Neural progenitor cell (in vitro differentiated cells): ENCODE measurements around the gene MBNL2. TPM values are rescaled to one million over a fixed set of nuclear protein-coding genes. Genes with fewer than 3 reads are reported as not detected.

Experiments
- DNase-seq: peaks from one replicate; pipeline ENCODE4 v3.0.0-alpha.2; 2016; ENCODE audit warnings: low spot score
- H2AFZ ChIP-seq: fragments of 200-600 bp; sonication (generic); replicated peaks from 2 replicates; pipeline ENCODE4 v1.6.1; 2016; ENCODE audit warnings: antibody characterized with exemption
- H3F3A ChIP-seq: fragments of 200-600 bp; sonication (generic); 2 replicates; pipeline ENCODE4 v1.6.1; 2016; ENCODE audit warnings: antibody characterized with exemption, low read depth
- H3K27ac ChIP-seq: fragments of 200-600 bp; sonication (generic); 2 replicates; pipeline ENCODE4 v1.5.1; 2016; ENCODE audit warnings: mild to moderate bottlenecking
- H3K27me3 ChIP-seq: fragments of 200-600 bp; sonication (generic); 2 replicates; pipeline ENCODE4 v1.6.1; 2016; ENCODE audit warnings: mild to moderate bottlenecking, moderate library complexity
- H3K36me3 ChIP-seq: fragments of 200-600 bp; sonication (generic); 2 replicates; pipeline ENCODE4 v1.5.1; 2016
- H3K4me1 ChIP-seq: fragments of 200-600 bp; sonication (generic); 2 replicates; pipeline ENCODE4 v1.6.1; 2016; ENCODE audit warnings: mixed run types
- H3K4me2 ChIP-seq: fragments of 200-600 bp; sonication (generic); 2 replicates; pipeline ENCODE4 v1.6.1; 2016
- H3K4me3 ChIP-seq: fragments of 200-600 bp; sonication (generic); 2 replicates; pipeline ENCODE4 v1.5.1; 2016
- H3K79me2 ChIP-seq: fragments of 200-600 bp; sonication (generic); 2 replicates; pipeline ENCODE4 v1.6.1; 2016; ENCODE audit warnings: low read depth
- H3K9ac ChIP-seq: fragments of 200-600 bp; sonication (generic); 2 replicates; pipeline ENCODE4 v1.6.1; 2016
- H3K9me3 ChIP-seq: fragments of 200-600 bp; sonication (generic); 2 replicates; pipeline ENCODE4 v1.5.1; 2016; ENCODE audit warnings: low read depth
- H4K20me1 ChIP-seq: fragments of 200-600 bp; sonication (generic); 2 replicates; pipeline ENCODE4 v1.6.1; 2016; ENCODE audit warnings: low read depth
- H3K27ac Mint-ChIP-seq: 3 replicates; pipeline ENCODE4 v1.8.0; 2021; ENCODE audit warnings: mixed read lengths
- H3K27me3 Mint-ChIP-seq: 2 replicates; pipeline ENCODE4 v1.8.0; 2022; ENCODE audit warnings: low read depth, mild to moderate bottlenecking, inconsistent platforms, moderate library complexity, mixed read lengths; ENCODE audit not compliant: insufficient read depth
- H3K36me3 Mint-ChIP-seq: 3 replicates; pipeline ENCODE4 v1.8.0; 2021; ENCODE audit warnings: mixed read lengths
- H3K4me1 Mint-ChIP-seq: 3 replicates; pipeline ENCODE4 v1.8.0; 2021; ENCODE audit warnings: mixed read lengths
- H3K4me3 Mint-ChIP-seq: 3 replicates; pipeline ENCODE4 v1.8.0; 2021; ENCODE audit warnings: mild to moderate bottlenecking, moderate library complexity, mixed read lengths
- H3K9me3 Mint-ChIP-seq: 3 replicates; pipeline ENCODE4 v1.8.0; 2020; ENCODE audit warnings: mixed read lengths
- CTCF ChIP-seq: fragments of 200-600 bp; sonication (generic); IDR thresholded peaks from 2 replicates; pipeline ENCODE4 v1.5.1; 2017; ENCODE audit warnings: antibody characterized with exemption, mild to moderate bottlenecking
- EZH2 ChIP-seq: fragments of 200-600 bp; sonication (generic); IDR thresholded peaks from 2 replicates; pipeline ENCODE4 v1.6.1; 2017; ENCODE audit warnings: antibody characterized with exemption, mild to moderate bottlenecking, moderate library complexity
- EZH2phosphoT487 ChIP-seq: fragments of 200-600 bp; sonication (generic); IDR thresholded peaks from 2 replicates; pipeline ENCODE4 v1.6.1; 2017; ENCODE audit warnings: antibody characterized with exemption
- total RNA-seq: library from RNA; depleted of rRNA; stranded (reverse); fragments of >200 nt; gene quantifications from 2 replicates; pipeline ENCODE4 v1.2.3, GENCODE V29; 2015; ENCODE audit warnings: low replicate concordance

Gene MBNL2
- total RNA-seq, 1 donor from 2014 or later, result 19.6 TPM

- Mint-ChIP-seq H3K36me3 (peaks cover 3% of the 10 kb centered on the region), H3K27ac (no peak overlapping the region), H3K9me3 (peaks cover 3% of the 10 kb centered on the region), H3K4me1 (peaks cover 34% of the 10 kb centered on the region), H3K4me3 (no peak overlapping the region), H3K27me3 (peaks cover 2% of the 10 kb centered on the region)
- Histone ChIP-seq H3K9ac (no peak overlapping the region), H2AFZ (no peak overlapping the region), H3K36me3 (no peaks in the 10 kb centered on the region), H3K27me3 (no peaks in the 10 kb centered on the region), H3F3A (peaks cover 17% of the 10 kb centered on the region), H3K9me3 (no peaks in the 10 kb centered on the region), H4K20me1 (peaks cover 19% of the 10 kb centered on the region), H3K79me2 (no peaks in the 10 kb centered on the region), H3K4me1 (peaks cover 19% of the 10 kb centered on the region), H3K4me2 (no peak overlapping the region), H3K4me3 (no peak overlapping the region), H3K27ac (no peak overlapping the region)
- no peak for TF ChIP-seq EZH2
- DNase-seq, result no peak
These were observed 41.0 kb downstream of the MBNL2 start for GRCh38 chr13:97263160-97263559.

GRCh38 chr13:97264663-97265062 is 42.5 kb downstream of the MBNL2 start:
- no peak overlapping the region for H3K4me3 Mint-ChIP-seq
- H3K4me1 ChIP-seq, result peaks cover 19% of the 10 kb centered on the region

GRCh38 chr13:97266332-97266731 is 44.2 kb downstream of the MBNL2 start:
- H3K9me3 ChIP-seq, result no peaks in the 10 kb centered on the region
- no peak overlapping the region for H3K9ac ChIP-seq
- TF ChIP-seq EZH2phosphoT487 (no peak), CTCF (no peak), EZH2 (no peak)
- peaks cover 19% of the 10 kb centered on the region for H3K4me1 ChIP-seq
- H3K27me3 ChIP-seq, result no peaks in the 10 kb centered on the region
- H3K4me3 ChIP-seq, result no peak overlapping the region
- peak overlapping the region; percentile 42 for H3K4me2 ChIP-seq
- Mint-ChIP-seq H3K4me1 (peaks cover 23% of the 10 kb centered on the region), H3K27ac (peak overlapping the region; percentile 54), H3K4me3 (no peak overlapping the region), H3K36me3 (peaks cover 5% of the 10 kb centered on the region), H3K27me3 (peaks cover 5% of the 10 kb centered on the region), H3K9me3 (peaks cover 3% of the 10 kb centered on the region)
- no peaks in the 10 kb centered on the region for H3K79me2 ChIP-seq
- H4K20me1 ChIP-seq, result peaks cover 24% of the 10 kb centered on the region
- no peak overlapping the region for H2AFZ ChIP-seq
- H3K27ac ChIP-seq, result no peak overlapping the region
- peak; percentile 30 for DNase-seq
- H3F3A ChIP-seq, result peaks cover 17% of the 10 kb centered on the region
- H3K36me3 ChIP-seq, result no peaks in the 10 kb centered on the region

More at GRCh38 chr13:97264663-97265062, 42.5 kb downstream of the MBNL2 start:
- no peak overlapping the region for H3K9ac ChIP-seq
- H3K9me3 ChIP-seq, result no peaks in the 10 kb centered on the region
- H2AFZ ChIP-seq, result no peak overlapping the region
- peaks cover 3% of the 10 kb centered on the region for H3K9me3 Mint-ChIP-seq
- H3K4me2 ChIP-seq, result no peak overlapping the region
- TF ChIP-seq CTCF (no peak), EZH2phosphoT487 (no peak), EZH2 (no peak)
- no peak overlapping the region for H3K27ac ChIP-seq
- no peak overlapping the region for H3K4me3 ChIP-seq
- H3K27me3 ChIP-seq, result no peaks in the 10 kb centered on the region
- H3K79me2 ChIP-seq, result no peaks in the 10 kb centered on the region
- H3K4me1 Mint-ChIP-seq, result peaks cover 31% of the 10 kb centered on the region
- no peak overlapping the region for H3K27ac Mint-ChIP-seq
- no peaks in the 10 kb centered on the region for H3K36me3 ChIP-seq
- H3K27me3 Mint-ChIP-seq, result peaks cover 5% of the 10 kb centered on the region
- no peak for DNase-seq
- peaks cover 3% of the 10 kb centered on the region for H3K36me3 Mint-ChIP-seq
- H4K20me1 ChIP-seq, result peaks cover 24% of the 10 kb centered on the region
- H3F3A ChIP-seq, result peaks cover 17% of the 10 kb centered on the region

GRCh38 chr13:97266772-97267417 is 44.8 kb downstream of the MBNL2 start:
- H2AFZ ChIP-seq, result no peak overlapping the region
- H3K79me2 ChIP-seq, result no peaks in the 10 kb centered on the region
- peaks cover 19% of the 10 kb centered on the region for H3K4me1 ChIP-seq
- H3F3A ChIP-seq, result peaks cover 17% of the 10 kb centered on the region
- DNase-seq, result peak; percentile 19
- TF ChIP-seq CTCF (no peak), EZH2phosphoT487 (no peak), EZH2 (no peak)
- H3K27me3 ChIP-seq, result no peaks in the 10 kb centered on the region
- H3K27ac ChIP-seq, result no peak overlapping the region
- Mint-ChIP-seq H3K27me3 (peaks cover 5% of the 10 kb centered on the region), H3K27ac (peak overlapping the region; percentile 72), H3K36me3 (peaks cover 5% of the 10 kb centered on the region), H3K4me3 (peak overlapping the region; percentile 28), H3K9me3 (peaks cover 3% of the 10 kb centered on the region), H3K4me1 (peaks cover 23% of the 10 kb centered on the region)
- no peaks in the 10 kb centered on the region for H3K36me3 ChIP-seq
- H3K9ac ChIP-seq, result no peak overlapping the region
- peak overlapping the region; percentile 42 for H3K4me2 ChIP-seq
- no peaks in the 10 kb centered on the region for H3K9me3 ChIP-seq
- no peak overlapping the region for H3K4me3 ChIP-seq
- H4K20me1 ChIP-seq, result peaks cover 24% of the 10 kb centered on the region
